NOMO-1 (cell line): Measurements from ENCODE around the gene CEP295NL.
"Not testable (repeated sequence)": the region's sequence is repeated elsewhere in the genome, so short reads cannot be mapped to it uniquely, and the experiment has no call there.

ENCODE experiments used
- DNase-seq, 2 experiments: peaks; one replicate each; lab custom pipeline; 2025; ENCODE audit not compliant: unreplicated experiment in 2 of 2; lab: John Stamatoyannopoulos, UW

The CEP295NL gene, protein sequence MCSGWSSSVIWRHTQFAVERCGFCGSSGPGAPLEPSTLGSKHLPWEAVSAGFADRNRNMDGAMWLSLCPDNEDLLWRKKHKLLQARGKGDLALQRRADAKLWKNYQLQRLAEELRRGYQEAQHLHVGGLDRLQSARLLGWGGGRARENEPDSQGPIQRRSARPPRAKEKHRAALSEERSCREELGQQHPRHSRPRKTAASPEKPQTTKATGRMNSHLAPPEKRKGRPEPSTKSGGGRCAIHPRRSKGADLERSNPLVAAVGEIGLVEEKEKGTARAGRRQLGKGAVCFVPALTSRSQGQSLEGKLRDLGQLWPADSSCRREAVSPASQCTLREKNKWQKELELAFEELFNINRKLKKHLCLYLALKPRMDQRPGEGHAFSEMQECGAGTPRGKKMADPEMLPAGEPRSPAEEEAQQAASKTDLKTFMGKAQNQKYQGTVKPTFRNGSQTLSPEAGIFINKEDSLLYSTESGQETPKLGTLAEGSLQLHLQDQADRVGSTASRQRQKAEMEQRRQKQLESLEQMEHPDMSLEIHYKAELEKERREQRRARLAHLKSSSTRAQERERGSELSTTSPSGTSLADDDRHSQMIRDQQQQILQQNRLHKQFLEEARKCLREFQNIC

DNA sequence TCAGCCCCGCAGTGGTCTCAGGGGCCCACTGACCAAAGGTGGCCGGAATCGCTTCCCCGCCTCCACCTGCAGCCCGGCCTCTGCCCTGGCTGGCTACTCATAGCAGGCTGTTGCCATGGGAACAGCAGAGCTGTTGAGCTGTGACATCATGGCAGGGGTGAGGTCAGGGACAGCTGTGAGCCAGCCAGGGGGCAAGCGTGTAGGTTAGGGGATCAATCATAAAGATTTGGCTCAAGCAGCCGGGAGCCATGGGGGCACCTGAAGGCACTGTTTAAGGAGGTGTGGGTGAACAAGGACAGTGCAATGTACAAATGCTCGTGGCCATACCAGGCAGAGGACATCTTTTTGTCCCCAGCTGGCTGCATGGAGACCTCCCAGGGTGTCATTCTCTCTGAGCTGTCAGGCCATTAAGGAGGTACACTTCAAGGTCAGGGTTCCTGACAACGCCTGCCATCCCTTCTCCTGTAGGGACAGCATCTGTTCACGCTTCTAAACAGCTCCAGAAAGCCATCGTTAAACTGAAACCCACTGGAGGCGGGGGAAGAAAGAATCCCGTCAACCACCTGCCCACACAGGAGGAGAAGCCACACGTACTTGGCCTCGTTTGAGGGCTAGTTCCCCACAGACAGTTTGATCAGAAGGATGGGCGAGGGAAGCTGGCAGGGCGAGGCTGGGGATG is at the start of gene CEP295NL:
TSS of gene CEP295NL (minus strand) at position 101 of the 679 bp plus-strand sequence. CDS start 1,373 bp downstream, outside the sequence.
- no peak for DNase-seq

DNA sequence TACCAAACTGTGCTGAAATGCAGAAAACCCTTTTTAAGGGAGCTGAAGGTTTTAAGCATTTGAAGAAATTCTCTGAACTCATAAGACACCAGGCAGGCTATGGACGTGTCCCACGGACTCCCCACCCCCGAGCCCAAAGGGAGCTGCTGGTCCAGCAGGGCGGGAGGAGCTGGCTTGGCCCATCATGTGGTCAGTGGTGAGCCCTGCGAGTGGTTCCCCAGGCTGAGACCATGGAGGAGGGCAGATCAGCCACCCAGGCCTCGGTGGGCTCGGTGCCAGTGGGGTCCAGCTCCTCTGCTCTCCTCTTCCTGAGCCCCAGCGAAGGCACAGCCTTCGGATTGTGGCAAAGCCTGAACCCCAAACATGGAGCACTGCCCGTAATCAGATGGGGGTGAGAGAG is 49.7 kb upstream of the CEP295NL start:
- no peak for DNase-seq

DNA sequence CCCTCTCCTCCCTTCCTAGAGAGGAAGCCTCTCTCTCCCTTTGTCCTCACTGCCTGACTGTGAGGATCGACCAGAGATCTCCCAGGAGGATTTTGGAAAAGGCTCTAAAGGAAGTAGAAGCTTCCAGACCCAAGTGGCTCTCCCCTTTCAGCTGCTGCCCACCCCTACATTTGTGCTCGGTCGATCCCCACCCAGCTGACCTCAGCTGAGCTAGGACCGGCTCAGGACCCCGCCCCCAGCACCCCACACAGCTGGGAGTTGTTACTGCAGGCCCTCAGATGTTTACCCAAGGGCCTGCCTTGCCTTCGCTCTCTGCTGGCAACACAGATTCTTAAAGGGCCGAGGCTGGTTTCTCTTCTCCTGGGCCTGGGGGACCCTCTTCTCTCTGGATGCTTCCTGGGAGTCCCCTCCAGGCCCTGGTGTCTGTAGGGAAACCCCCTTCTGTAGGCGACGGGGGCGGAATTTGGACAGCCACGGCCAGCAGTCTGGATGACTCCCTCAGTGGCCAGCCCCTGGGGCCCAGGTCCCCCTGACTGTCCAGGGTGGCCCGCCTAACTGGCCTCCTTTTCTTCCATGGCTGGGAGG is 49.1 kb upstream of the CEP295NL start:
- no peak for DNase-seq

DNA sequence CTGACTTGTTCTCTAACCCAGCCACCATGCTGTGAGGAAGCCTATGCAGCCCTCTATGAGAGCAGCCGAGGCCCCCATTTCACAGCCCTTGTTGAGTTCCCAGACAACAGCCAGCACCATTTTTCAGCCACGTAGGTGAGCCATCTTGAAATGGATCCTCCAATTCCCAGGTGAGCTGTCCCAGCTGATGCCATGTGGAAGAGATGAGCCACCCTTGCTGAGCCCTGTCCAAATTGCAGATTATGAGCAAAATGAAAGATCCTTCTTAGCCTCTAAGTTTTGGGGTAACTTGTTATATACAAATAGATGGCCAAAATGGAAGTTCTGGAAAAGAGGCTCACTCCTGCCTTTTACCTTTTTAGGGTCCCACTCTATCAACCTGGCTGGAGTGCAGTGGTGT is 47.9 kb upstream of the CEP295NL start:
- DNase-seq = no peak

DNA sequence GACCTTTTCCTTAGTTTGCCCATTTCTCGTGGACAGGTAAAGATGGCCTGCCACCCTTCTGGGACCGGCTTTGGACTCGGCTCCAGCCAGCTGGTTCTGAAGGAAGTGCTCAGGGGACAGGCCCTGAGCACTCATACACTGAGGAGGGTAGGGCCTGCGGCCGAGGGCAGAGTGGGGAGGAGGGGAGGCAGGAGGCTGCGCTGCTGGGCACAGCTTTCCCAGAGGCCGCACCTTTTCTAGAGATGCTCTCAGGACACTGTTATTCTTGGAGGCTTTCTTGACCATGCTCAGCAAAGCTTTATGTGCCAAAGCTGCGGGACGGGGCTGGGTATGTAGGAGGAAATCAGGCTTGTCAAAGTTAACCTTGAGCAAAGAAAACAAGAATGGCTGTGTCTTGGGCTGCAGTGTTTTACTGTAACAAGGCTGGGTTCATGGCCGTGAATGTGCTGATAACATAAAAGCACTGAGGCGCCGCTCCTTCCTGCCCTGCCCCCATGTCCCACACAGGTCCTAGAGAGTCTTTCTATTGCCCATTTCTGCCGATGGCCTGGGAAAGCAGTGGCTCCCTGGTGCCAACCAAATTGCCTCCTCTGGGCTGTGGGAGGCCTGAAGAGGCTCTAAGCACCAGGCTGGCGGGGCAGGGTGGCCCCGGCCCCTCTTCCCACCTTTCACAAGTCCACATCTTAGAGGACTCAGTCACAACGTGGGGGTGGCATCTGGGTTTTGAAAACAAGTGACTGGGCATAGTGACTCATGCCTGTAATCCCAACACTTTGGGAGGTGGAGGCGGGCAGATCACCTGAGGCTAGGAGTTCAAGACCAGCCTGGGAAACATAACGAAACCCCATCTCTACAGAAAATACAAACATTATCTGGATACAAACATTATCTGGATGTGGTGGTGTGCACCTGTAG is 44.5 kb upstream of the CEP295NL start:
- no peak for DNase-seq

DNA sequence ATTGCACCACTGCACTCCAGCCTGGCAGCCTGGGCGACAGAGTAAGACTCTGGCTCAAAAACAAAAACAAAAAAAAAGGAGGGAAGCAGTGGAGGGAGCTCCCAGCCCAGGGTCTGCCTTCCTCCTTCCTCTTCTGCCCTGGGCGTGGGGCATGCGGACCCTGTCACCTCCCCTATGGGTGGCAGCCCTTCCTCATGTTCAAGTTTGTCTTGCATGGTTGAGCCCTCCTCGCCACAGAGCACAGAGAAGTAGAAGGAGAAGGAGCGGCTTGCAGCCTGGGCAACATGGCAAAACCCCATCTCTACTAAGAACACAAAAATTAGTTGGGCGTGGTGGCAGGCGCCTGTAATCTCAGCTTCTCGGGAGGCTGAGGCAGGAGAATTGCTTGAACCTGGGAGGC is 43.6 kb upstream of the CEP295NL start:
- DNase-seq = no peak

DNA sequence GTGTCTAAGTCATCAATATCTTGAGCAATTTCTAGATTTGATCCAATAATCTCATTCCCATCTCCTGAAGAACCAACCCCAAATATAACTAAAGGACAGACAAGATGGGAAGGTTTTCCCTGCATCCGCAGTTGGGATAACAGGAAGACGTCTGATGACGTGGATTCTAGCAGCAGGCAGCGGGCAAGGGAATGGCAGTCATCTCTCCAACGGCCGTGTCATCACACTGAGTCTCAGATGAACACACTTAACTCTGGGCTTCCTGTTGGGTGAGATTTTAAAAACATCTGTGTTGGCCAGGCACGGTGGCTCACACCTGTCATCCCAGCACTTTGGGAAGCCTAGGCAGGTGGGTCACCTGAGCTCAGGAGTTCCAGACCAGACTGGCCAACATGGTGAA is 43.1 kb upstream of the CEP295NL start:
- DNase-seq = no peak

DNA sequence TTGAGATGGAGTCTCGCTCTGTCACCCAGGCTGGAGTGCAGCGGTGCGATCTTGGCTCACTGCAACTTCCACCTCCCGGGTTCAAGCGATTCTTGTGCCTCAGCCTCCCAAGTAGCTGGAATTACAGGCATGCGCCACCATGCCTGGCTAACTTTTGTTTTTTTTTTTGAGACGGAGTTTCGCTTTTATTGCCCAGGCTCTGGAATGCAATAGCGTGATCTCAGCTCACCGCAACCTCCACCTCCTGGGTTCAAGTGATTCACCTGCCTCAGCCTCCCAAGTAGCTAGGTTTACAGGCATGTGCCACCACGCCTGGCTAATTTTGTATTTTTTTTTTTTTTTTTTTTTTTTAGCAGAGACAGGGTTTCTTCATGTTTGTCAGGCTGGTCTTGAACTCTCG is 42.5 kb upstream of the CEP295NL start:
- DNase-seq = not testable (repeated sequence)

DNA sequence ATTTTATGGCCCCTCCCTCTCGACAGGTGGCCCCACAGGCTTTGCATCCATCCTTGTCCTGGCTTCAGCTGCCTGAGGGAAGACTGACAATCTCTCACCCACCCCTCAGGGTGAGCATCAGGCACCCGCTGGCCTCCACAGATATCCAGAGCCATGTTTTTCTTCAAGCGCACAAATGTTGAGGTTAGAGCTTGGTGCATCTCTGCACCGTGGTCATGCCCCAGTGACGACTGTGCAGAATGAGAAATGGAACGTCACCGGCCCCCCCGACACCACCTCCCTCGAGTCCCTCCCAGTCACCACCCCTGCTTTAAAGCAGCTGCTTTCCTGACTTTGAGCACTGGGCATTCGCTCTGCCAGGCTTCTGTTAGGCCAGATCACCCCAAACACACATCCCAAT is 42.0 kb upstream of the CEP295NL start:
- DNase-seq = no peak

DNA sequence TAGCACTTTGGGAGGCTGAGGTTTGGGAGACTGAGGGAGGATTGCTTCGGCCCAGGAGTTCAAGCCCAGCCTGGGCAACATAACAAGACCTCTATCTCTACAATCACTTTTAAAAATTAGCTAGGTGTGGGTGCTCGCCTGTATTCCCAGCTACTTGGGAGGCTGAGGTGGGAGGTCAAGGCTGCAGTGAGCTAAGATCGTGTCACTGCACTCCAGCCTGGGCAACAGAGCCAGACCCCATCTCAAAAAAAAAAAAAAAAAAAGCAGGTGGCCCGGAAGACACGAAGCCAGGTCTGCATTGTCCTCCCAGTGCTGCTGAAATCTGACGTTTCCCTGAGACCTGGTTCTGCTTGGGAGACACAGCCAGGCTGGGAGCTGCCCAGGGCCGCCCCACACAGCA is 41.0 kb upstream of the CEP295NL start:
- no peak for DNase-seq

DNA sequence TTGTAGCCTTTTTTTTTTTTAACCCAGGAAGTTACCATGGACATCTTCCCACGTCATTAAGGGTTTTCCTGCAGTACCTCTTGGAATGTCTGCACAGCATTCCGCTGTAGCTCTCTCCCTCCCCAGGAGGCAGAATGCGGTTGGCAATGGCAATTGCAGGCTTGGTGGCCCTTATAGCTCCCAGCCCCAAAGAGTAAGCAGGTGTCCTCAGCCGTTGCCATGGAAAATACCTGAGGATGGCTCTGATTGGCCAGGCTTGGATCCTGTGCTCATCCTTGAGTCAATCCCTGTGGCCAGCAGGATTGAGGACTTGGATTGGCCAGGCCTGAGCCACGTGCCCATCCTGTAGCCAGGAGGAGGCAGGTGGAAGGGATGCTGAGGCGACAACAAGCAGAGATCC is 37.7 kb upstream of the CEP295NL start:
- DNase-seq = no peak

DNA sequence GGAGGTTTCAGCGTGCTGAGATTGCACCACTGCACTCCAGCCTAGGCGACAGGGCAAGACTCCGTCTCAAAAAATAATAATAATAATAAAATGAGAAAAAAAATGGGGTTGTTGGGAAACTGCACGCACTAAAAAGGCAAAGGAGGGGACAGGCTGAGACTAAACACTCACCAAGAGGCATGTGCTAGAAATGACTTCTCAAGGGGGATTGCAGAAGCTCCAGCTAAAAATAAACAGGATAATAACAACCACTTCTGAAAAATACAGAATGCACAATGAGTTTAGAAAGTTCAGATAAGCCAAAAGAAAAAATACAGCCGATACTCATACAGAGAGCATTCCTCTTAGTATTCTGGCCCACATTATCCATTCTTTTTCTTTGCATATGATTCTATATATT is 37.3 kb upstream of the CEP295NL start:
- DNase-seq = no peak

DNA sequence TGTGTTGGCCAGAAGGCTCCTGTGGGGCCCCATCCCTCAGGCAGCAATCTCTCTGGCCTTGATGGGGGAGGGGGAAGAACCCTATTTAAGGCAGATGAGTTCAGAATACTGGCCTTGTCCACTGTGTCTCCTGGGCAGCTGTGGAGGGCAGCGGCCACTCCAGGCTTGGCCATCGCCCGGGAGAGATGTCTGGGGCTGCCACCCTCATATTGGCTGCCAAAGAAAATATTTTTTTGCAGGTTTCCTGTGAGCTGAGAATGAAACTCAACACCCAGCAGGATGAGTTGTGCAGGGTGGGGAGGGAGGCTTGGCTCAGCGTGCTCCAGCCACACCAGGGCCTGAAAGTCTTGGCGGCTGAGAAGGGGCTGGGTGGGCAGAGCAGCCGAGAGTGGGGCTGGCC is 36.6 kb upstream of the CEP295NL start:
- no peak for DNase-seq

DNA sequence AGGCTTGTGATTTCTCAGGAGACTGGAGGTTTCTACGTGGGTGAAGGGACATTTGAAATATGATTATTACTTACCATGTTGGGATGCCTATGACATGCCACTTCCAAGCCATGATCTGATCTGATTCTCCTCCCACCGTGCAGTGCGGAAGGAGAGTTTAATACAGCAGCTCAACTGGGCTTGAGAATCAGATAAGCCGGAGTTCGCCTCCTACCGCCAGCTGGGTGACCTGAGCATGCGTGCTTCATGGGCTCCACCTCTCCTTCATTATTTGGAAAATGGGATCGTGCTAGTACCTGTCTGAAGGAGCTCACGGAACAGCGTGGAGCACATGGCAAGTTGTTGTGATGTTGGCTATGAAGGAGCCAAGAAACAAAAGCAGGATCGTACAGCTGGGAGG is 34.6 kb upstream of the CEP295NL start:
- no peak for DNase-seq

DNA sequence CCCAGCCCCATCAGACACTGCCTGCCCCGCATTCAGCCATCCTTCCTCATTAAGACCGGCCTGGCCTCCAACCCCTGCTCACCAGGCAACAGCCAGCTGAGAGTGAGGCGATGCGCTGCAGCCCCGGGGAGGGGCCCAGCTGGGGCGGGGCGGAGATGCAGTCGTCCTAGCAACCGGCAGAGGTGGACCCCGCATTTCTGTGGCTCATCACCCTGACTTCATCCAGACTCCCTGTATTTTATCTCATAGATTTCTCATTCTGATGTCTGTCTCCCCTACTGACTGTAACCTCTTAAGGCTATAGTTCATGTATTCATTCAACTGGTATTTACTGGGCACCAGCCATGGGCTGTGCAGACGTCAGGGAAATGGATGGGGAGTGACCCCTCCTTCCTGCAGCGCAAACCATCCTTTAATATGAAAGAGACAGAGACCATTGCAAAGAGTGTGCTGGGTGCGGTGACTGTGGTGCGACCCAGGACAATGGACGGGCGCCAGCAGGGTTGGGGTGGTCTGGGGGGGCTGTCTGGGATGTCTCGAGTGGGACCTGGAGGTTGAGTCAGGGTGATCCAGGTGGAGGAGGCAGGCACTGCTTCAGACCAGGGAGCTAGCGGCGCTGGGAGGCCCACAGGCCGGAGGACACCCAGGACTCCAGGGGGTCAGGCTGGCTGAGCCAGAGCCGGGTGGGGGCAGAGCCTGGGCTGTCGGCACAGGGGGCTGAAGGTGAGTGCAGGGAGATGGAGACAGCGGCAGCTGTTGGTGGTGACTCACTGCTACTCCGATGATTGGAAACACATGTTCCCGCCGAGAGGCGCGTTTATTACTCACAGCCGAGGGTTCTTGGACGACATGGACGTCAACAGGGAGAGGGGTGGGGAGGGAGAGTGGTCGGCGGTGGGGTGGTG is 32.7 kb upstream of the CEP295NL start:
- no peak for DNase-seq

DNA sequence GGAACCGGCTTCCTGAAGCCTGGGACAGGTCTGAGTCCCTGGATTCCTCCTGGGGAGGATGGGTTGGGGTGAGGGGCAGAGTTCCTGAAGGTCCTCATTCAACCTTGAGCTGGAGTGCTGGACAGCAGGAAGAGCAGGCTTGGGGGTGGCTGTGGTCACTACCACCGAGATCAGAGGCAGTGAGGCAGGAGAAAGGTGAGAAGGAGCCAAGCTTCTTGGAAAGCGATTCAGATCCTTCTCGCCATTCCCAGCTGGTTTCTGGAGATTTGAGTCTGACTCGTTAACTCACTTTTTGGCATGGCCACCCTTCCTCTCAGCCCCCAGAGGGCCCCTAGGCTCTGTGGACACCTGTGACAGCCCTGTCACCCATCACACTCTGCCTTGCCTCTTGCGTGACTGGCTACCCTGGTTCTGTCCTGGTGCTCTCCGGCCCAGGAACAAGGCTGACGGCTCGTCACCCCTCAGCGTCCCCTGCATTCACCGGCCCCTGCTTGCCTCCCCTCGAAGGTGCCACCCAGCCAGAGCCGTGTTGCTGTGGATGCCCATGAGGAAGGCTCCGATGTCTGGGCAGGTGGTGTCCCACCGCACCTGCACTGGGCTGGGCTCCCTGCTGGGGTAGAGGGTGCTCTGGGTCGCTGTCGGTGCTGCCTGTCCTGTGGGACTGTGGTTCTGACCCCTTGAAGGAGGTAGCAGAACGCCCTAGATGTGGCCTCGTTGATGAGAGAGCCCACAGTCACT is 31.8 kb upstream of the CEP295NL start:
- no peak for DNase-seq

DNA sequence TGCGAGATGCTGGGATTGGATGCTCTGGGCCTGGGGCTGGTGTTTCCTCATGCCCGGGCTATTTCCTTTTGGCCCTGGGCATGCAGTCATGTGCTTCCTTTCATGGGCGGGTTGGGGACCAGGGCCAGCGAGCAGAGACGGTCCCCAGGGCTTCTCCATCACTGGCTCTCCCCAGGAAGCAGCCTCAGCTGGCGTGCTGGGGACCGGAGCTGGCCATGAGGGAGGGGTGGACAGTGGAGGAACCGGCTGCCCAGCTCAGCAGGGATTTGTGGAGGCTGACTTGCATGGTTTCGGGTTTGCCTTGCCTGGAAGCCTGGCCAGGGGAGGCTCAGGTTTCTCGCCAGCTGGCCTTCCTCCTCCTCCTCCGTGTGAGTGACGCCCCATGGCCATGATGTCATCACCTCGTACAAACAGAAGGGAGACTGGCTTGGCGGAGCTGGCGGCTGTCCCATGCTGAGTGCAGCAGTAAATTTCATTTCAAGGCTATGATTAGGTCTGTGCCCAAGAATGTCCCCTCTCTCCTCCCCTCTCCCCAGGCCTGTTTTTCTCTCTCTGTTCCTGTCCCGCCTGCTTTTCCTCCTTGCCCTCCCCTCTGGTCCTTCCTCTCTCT is 31.1 kb upstream of the CEP295NL start:
- DNase-seq = no peak
